Measurements from ENCODE around the gene KDM1A.

KDM1A gene

DNA sequence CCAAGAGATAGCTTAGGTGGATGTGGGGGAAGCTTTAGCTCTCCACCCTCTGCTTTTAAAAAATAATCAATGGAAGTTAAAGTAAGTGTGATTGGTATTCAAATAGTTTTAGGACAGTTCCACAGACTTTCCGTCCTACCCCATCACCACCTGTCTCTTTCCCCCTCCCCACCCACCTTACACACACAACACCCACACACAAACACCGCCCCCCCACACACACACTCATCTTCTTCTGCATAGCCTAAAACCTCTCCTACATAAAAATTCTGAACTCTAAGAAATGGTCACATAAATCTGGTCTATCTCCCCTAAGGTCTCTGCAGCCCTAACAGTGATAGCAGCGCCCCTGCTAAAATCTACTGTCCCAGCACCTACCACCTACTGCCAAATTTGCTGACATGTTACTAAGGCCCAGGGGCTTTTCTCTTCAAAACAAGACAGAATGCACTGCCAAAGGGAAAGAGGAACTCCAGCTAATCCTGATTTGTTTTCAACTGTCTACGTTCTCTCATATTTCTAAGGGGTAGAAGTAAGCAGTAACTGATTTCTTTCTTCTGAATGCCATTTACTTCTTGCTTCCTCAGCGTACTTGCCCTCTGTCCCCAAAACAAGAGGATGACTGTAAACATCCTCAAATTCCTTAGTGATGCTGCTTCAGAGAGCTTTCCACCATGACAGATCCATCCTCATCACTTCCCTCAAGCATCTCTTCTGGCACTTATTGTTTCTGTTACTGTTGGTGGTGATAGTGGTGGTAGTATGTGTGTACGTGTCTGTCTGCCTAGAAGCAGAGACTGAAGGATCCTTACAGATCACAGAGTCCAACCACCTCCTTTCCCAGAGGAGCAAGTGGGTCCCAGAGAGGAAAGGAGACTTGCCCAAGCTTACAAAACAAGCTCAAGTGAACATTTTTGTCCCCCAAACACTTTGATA is 92.6 kb downstream of the KDM1A start:
- DNase-seq, result no peak

DNA sequence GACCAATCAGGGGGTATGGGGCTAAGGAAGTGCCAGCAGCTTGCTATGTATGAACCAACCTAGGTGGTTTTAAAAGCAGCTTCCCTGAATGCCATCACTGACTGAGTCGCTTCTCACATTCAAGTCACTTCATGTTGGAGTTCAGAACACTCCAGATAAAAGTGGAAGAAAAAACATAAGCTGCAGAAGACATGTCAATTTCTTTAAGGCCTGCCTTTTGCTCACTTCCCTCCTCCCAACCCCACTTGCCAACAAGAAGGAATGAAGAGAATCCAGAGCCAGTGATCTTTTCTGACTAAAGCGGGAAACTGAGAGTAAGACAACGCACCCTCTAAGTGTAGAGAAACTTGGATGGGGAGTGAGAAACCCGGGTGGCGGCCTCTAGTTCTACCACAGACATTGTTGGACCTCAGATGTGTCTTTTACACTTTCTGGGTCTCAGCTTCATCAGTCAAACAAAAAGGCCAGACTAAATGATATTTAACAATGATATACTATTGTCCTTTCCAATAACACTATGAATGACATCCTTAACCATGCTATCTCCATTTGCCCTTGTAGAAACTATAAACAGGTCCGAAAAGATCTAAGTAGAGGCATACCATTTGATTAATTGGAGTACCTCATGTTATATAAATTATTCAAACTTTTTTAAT is 95.3 kb downstream of the KDM1A start:
- DNase-seq, result no peak

DNA sequence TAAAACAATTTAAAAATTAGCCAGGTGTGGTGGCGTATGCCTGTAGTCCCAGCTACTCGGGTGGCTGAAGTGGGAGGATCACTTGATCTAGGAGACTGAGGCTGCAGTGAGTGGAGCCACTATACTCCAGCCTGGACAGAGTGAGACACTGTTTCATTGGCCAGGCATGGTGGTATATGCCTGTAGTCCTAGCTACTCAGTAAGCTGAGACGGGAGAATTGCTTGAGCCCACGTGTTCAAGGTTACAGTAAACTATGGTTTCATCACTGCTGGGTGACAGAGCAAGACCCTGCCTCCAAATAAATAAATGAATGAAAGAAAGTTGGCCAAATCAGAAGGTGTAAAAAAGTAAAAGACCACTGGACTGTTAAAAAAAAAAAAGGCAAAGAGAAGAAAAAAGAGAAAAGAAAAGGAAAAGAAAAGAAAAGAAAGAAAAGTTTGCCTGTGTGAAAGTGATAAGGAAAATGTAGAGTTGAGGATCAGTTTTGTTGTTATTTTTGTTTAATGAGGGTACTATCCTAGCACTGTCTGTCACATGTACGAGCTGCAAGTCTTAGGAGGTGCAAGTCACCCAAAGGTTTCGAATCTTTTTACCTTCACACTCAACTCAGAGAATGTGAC is 97.1 kb downstream of the KDM1A start:
- no peak for DNase-seq

DNA sequence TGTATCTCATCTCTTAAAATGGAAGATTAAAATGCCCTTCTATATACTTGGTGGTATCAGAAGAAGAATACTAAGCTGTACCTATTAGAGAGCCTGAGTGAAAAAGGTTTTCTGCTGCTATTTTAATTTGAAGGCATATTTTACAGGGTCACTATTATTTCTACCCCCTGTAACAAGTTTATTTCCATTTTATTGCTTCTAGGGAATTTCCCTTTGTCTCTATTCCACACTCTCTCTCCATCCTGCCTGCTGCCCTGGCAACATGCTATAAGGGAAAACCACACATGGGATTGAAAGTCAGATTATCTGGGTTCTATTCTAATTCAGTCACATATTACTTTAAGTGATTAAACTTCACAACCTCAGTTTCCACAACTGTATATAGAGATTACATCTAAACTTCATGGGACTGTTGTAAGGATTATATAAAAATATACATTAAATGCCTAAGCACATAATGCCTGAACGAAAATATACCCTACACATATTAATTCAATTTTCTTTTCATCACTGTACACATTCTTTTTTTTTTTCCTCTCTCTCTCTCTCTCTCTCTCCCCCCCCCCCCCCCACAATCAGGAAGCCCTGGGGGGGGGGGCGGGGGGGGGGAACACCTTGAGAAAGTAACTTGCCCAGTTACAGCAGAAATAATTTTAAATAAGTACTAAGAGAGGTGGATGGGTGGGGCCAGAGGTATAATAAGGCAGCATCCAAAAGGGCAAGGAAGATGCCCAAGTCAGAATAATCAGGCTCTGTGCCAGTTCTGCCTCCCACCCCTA is 97.8 kb downstream of the KDM1A start:
- no peak for DNase-seq

DNA sequence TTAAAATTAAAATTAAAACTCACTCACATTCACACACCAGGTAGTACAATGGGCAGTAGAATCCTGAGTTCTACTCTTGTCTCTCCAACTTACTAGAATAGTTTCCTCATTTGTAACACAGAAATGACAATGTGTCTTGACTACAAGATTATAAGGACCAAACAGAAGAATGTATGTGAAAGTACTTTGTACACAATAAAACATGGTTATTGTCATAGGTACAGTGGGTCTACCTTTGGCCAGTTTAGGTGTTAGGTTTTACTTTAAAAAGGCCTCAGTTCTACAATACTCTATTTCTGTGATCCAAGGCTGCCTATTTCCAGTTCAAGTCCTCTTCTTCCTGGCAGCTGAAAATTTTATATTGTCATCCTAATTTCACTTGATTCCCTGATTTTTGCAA is 99.1 kb downstream of the KDM1A start:
- DNase-seq, result no peak

DNA sequence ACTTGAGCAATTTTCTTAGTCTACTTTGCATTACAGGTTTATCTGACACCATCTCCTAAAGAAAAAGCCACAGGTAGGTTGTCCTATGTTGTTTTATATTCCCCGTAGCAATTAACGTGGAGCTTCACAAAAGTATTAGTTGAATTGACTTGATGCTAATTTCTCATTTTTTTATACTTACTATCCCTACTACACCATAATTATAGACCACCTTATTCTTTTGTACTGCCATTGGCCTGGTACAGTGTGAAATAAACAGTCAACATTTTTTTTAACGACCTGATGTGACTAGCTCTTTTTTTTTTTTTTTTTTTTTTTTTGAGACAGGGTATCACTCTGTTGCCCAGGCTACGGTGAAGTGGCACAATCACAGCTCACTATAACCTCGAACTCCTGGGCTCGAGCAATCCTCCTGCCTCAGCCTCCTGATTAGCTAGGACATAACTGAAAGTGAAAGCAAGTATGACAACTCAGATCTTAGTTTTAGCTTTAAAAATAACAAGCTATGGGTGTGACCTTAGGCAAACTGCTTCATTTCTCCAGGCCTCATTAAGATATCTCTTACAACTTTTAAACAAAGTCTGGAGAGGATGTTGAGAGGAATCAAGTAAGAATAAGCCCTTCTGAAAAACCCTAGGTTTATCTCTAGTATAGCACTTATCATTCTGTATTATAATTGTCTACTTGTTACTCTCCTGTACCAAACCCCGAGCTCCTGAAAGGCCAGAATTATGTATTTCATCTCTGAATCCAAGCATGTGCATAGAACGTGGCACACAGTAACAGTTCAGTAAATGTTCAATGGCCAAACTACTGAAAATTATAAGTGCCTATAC is 99.9 kb downstream of the KDM1A start:
- peak; percentile 66 for DNase-seq

DNA sequence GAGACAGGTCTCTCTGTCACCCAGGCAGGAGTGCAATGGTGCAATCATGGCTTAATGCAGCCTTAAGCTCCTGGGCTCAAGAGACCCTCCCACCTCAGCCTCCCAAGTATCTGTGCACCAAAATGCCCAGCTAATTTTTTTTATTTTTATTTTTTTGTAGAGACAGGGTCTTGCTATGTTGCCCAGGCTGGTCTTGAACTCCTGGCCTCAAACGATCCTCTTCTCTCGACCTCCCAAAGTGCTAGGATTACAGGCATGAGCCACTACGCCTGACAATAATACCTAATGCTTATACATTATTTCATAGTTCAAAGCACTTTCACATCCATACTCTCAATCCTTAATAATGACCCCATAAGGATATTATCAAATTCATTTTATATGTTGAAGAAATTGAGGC is 101.1 kb downstream of the KDM1A start:
- no peak for DNase-seq

DNA sequence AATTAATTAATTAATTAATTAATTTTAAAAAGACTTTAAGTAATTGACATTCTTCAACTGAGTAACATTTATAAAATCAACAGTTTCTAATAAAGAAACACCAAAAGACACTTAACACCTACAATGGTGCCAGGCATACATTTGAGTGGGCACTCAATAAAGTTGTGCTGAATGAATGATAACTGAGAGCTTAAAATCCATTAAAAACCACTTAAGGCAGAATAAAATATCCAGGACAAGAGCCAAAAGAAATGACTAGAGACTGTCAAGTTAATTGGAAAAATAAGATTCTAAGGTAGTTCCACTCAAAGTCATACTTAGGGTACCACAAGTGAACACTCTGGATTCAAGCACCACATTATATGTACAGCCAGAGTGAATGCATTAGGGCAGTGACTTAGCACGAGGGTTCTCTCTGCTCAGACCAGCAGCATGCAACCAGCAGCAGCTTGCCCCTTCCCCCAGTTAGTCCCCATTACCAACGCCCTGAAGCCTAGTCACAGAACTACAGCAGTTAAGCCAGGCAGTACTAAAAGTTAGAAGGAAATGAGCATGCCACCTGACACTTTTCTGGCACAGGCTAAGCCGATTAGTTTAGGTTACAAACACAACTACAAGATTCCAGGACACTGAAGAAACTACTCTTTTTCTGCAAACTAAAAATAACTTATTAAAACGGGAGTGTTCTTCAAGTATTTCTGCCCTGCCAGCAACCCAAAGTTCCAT is 102.9 kb downstream of the KDM1A start:
- no peak for DNase-seq

DNA sequence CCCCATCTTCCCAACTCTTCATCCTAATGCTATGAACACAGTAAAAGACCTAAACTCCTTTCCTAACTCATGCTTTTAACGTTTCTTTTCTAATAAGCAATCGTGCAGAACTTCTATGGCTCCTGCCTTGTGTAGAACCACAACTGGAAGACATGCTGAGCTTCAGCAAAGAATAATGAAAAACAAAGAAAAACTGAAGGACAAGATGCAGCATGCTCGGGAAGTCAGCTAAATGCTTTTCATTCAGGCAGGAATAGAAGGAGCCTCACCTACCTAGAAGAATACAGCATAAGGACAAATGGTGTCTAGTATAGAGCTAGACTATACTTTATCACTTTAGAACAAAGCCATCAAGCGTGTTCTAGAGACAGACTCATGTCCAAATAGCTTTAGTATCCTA is 103.5 kb downstream of the KDM1A start:
- no peak for DNase-seq

DNA sequence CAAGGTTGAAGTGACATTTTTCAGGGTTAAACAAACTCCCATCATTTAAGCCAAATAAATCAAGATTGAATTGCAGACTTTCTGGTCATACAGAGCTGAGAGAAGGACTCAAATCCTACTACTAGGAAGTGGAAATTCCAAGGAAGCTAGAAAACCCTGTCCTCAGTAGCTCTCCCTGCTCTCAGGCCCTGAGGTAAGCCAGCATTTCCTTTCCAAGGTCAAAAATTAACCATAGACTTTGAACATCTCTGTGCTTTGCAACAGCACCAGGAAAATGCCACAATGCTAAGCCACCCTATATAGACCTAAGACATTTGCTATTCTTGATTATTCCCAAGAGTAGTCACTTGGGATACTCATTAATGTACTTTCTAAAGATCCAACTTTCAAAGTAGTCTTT is 104.3 kb downstream of the KDM1A start:
- no peak for DNase-seq

DNA sequence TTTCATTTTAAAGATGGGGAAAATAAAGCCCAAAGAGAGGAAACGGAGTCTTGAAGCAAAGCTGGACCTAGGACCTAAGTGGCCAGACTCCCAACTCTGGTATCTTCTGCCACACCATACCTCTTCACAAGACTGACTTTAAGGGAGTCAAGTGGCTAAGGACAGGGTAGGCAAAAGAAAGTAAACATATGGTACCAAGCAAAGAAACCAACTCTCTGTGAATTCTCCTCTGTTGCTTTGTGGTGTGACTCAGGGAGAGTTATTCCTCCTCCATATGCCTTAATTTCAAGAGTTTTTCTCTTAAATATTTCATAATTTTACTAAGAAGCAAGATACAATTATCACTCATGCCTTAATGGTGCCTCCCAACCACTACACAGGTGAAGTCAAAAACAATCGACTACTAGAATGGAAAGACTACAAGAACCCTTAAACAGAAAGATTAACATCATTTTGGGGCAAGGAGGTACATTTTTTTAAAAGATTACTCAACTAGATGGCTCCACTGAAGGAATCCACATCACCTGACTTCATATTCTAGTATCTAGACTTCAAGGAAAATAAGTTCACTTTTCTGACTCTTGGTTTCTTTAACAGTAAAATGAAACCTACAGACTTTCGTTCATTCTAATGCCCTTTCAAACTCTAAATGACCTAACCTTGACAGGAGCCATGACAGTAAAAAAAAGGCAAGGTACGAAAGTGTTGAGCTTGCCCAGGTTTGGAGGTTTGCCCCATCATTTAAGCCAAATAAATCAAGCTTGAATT is 105.2 kb downstream of the KDM1A start:
- no peak for DNase-seq

DNA sequence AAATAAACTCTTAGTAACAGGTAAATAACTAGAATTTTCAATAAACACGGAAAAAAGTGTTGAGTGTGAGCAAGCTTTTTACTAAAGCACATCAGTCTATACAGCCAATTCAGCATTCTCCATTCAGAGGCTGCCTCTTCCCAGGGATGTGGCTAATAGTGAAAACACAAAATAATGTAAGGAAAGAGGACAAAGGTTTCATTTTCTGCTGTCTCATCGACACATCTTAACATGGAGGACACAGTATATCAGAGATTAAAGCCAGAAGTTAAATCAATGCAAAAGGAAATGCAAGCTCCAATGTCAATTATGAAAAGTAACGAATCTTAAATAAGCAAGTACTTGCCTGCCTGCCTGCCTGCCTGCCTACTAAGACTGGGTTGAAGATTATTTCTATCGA is 106.2 kb downstream of the KDM1A start:
- DNase-seq, result no peak

DNA sequence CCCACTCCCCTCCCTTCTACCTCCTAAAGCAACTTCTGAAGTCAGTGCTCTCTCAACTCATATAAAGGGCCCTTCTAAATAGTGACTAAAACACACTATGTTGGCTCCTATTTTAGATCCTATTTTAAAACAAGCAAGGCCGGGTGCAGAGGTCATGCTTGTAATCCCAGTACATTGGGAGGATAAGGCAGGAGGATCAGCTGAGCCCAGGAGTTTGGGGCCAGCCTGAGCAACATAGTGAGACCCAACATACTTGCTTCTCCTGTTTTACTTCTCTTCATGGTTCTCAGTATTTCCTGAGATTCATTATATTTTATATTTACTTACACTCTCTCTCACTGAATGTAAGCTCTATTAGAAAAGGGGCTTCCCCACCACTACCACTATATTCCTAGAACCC is 106.9 kb downstream of the KDM1A start:
- no peak for DNase-seq

DNA sequence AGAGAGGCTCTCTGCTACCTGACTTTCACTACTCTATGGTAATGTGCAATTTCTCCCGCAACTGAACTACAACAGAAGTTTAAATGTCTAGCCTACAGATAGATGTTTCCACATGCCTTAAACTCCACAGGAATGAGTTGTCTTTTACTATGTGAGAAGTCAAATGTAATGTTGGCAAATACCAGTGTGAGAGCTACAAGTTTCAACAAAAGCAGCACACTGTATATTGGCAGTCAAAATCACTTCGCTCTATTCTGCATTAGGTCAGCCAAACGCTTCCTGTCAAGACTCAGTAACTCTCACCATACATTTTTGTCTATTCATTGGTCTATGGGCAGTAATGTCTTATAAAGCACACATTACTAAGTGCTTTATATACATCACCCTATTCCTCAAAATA is 107.5 kb downstream of the KDM1A start:
- DNase-seq, result no peak

DNA sequence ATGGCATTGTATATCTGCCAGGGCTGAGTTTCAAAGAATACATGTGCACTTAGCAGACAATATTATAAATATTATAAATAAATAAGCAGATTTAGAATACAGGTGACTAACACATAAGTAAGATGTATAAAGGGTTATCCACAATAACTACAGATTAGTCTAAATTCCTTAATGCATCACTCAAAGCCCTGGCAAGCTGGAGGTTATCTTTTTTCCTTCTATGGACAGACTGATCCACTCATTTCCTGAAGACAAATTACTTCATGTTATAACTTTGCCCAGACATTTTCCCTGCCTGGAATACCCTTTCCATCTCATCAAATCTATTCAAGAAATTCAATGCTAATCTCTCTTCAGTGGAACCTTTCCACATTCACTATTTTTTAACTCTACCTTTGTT is 110.6 kb downstream of the KDM1A start:
- no peak for DNase-seq

DNA sequence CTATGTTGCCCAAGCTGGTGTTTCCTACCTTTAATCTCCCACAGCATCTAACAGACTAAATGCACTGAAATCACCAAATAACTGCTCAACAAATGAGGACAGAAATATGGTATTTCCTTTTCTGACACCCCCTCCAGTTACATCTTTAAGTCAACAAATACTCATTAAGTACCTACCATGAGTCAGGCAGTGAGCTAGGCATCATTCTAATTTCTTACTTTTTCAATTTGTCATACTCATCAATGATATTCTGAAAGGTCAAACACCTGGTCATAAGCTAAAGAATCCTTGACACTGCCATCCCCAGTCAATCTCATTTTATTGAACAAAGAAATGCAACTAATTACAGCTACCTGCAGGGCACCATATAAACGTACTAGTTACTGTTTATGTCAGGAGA is 112.8 kb downstream of the KDM1A start:
- no peak for DNase-seq

Measured in activated CD4-positive, alpha-beta T cell treated with anti-CD3 and anti-CD28 coated beads, Interleukin-10, Interleukin-2, amounts not matched to agents 100 ng/mL and 50 ng/mL, durations not matched to agents 16 hours and 8 hours (primary cell).